22Rv1 (cell line): ENCODE measurements around the gene PRKCQ.
"Not testable (repeated sequence)": the region's sequence is repeated elsewhere in the genome, so short reads cannot be mapped to it uniquely, and the experiment has no call there.

ENCODE experiments used
- H3K27ac ChIP-seq: fragments of 450-650 bp; 2 replicates; pipeline ENCODE4 v1.5.1; 2017
- ZFX ChIP-seq: fragments of 450-650 bp; IDR thresholded peaks from 2 replicates; pipeline ENCODE4 v1.6.1; 2017; ENCODE audit warnings: antibody characterized with exemption, borderline replicate concordance
- TF ChIP-seq, protein P1 (sequence below): fragments of 450-650 bp; IDR thresholded peaks from 2 replicates; pipeline ENCODE4 v1.5.1; 2017; ENCODE audit warnings: mild to moderate bottlenecking

The PRKCQ gene

DNA sequence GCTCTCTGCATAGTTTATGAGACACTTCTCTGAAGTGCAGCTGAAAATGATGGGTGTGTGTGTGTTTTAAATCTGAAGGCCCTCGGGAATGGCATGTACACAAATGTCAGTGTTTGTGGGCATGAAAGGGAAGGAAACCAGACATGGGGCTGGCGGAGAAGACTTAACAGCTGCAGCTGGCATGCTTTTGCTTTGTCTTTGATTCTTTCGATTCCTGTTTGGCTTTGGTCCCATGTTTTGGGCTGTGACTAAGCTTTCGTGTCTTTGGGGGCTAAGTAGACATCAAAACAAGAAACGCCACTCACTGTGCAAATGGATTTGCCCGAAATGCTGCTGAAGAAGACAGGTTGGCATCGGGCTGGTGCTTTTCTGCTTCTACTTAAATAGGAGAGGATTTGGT, 198.0 kb downstream of the PRKCQ start:
- TF ChIP-seq, protein P1, sequence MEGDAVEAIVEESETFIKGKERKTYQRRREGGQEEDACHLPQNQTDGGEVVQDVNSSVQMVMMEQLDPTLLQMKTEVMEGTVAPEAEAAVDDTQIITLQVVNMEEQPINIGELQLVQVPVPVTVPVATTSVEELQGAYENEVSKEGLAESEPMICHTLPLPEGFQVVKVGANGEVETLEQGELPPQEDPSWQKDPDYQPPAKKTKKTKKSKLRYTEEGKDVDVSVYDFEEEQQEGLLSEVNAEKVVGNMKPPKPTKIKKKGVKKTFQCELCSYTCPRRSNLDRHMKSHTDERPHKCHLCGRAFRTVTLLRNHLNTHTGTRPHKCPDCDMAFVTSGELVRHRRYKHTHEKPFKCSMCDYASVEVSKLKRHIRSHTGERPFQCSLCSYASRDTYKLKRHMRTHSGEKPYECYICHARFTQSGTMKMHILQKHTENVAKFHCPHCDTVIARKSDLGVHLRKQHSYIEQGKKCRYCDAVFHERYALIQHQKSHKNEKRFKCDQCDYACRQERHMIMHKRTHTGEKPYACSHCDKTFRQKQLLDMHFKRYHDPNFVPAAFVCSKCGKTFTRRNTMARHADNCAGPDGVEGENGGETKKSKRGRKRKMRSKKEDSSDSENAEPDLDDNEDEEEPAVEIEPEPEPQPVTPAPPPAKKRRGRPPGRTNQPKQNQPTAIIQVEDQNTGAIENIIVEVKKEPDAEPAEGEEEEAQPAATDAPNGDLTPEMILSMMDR, result no peak
- no peak for TF ChIP-seq ZFX
- no peak overlapping the region for H3K27ac ChIP-seq

- H3K27ac ChIP-seq, result not testable (repeated sequence)
Measured at GRCh38 chr10:6380478-6380877, 199.6 kb downstream of the PRKCQ start.

DNA sequence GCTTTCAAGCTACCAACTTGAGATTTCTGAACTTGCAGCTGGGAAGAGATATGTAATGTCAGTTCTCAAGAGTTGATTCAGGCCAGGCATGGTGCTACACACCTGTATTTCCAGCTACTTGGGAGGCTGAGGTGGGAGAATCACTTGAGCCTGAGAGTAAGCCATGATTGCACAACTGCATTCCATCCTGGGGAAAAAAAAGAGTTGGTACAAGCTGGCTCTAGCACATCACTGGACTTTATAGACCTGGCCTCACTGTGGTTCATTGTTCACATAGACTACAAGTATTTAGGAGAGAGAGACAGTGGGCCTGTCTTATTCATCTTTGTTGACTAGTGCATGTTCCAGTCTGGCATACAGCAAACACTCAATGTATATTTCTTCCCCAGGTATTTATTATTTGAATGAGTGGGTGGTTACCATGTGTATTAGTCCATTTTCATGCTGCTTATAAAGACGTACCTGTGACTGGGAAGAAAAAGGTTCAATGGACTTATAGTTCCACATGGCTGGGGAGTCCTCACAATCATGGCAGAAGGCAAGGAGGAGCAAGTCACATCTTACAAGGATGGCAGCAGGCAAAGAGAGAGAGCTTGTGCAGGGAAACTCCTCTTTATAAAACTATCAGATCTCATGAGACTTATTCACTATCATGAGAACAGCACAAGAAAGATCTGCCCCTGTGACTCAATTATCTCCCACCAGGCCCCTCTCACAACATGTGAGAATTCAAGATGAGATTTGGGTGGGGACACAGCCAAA, 200.9 kb downstream of the PRKCQ start:
- TF ChIP-seq, protein P1, result no peak
- no peak for TF ChIP-seq ZFX
- H3K27ac ChIP-seq, result no peak overlapping the region
